Measurements from ENCODE around the gene CD81. TPM values are rescaled to one million over a fixed set of nuclear protein-coding genes. Genes with fewer than 3 reads are reported as not detected.
A peak's percentile ranks its signal among the peaks of the same experiment; 100 is the strongest.

Gene CD81
- total RNA-seq, 2 experiments from 2014 or later = 192 TPM

DNA sequence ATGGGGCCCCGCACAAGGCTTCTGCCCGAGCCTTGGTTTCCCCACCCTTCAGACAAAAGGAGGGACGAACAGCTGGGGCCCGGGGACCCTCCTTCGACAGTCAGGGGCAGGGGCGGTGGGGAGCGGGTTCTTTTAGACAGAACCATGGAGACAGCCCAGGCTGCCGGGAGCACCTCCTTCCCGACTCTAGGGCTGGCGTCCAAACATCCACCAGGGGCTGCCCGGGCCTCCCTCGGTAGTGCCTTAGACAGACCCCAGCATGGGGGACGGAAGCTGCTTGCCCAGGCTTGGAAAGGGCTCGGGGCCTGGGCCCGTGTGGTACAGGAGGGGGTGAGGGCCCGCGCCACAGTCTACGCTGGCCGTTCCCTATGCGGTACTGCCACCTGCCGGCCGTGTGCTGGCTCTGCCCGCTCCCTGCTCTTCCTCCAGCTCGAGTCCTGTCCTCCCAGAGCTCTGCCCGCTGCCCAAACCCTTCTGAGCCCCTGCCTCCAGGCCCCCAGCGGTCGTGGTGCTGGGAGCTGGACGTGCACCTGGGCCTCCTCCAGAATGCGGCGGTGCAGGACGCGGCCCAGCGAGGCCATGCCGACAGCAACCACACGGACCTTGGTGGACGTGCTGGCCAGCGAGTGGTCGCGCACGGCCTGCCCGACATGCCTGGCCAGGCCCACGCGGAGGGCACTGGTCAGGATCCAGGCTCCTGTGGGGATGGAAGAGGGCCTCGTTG is 43.6 kb downstream of the CD81 start:
- no peak overlapping the region for H3K4me3 Mint-ChIP-seq
- H3K36me3 Mint-ChIP-seq (ENCODE audit: low read depth) = no peaks in the 10 kb centered on the region
- no peak overlapping the region for H3K27ac Mint-ChIP-seq
- no peaks in the 10 kb centered on the region for H3K9me3 Mint-ChIP-seq
- H3K27me3 Mint-ChIP-seq = no peaks in the 10 kb centered on the region
- peak; percentile 70 for DNase-seq
- POLR2A ChIA-PET = interaction anchor here (1.3 to 4.0 kb wide), 4 partner anchors 16 to 115 kb away, joined by 3 to 21 read pairs (median 4); no protein-coding TSS in a partner anchor
- H3K4me1 Mint-ChIP-seq = peaks cover 1% of the 10 kb centered on the region
- CTCF ChIA-PET = interaction anchor here (0.5 to 5.3 kb wide), 25 partner anchors 13 to 622 kb away, joined by 3 to 201 read pairs (median 4); partner anchors contain the start of genes C11orf21, KCNQ1, TSPAN32 and TSSC4

DNA sequence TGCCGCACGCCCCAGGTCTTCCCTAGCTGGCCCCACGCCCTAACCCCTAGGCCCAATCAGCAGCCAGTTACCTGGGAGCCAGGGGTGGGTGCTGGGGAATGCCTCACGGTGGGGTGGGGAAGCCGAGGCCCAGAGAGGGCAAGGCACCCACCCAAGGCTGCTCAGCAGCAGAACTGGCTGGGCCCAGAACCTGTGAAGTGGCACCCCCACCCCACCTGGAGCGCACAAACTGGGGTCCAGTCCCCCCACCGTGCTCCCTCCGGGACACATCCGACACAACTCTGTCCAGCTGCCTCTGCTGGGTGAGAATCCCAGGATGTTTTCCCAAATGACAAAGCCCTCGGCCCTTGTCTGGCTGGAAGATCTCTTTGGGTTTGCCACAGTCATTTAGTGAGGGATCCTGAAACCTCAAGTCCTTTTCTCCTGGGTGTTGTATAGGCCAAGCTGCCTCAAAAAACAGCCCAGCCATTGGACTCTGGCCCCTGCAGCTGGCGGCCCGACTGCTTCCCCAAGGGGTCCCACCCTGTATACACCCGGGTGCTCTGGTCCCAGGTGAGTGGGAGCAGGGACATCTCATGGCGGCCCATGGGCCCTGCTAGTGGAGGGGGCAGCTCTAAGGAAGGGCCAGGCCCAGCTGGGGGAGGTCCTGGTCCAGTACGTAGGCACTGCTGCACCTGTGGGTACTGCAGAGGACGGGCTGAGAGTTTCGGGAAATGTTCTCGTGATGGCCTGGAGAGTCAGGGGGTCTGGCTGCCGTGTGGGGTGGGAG is 44.3 kb downstream of the CD81 start:
- Mint-ChIP-seq H3K36me3 (ENCODE audit: low read depth) (no peaks in the 10 kb centered on the region), H3K4me1 (peaks cover 1% of the 10 kb centered on the region), H3K4me3 (no peak overlapping the region), H3K9me3 (no peaks in the 10 kb centered on the region), H3K27ac (no peak overlapping the region), H3K27me3 (no peaks in the 10 kb centered on the region)
- no peak for DNase-seq
- CTCF ChIA-PET = interaction anchor here (0.5 to 5.3 kb wide), 20 partner anchors 18 to 622 kb away, joined by 3 to 201 read pairs (median 4); partner anchors contain the start of genes C11orf21, KCNQ1, TSPAN32 and TSSC4
- POLR2A ChIA-PET = interaction anchor here (0.7 to 4.0 kb wide), 3 partner anchors 16 to 235 kb away, joined by 3 to 21 read pairs (median 3); no protein-coding TSS in a partner anchor

DNA sequence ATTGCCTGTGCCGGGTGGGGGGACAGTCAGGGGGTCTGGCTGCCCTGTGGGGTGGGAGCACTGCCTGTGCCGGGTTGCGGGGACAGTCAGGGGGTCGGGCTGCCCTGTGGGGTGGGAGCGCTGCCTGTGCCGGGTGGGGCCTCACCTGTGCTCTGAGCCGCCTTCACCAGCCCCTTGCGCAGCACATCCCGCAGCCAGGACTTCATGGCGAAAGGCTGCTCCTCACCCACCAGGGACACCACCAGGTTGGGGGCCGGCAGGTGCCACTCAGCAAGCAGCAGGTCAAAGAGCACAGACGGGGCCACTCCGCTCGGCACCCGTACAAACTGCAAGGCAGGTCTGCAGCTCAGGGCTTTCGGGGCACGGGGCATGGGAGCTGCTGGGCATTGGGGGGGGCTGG is 44.9 kb downstream of the CD81 start:
- ChIA-PET CTCF (interaction anchor here (2.2 to 5.3 kb wide), 4 partner anchors 21 to 227 kb away, joined by 12 to 201 read pairs (median 24); partner anchors contain the start of genes C11orf21, TSPAN32 and TSSC4), POLR2A (interaction anchor here (0.7 to 4.0 kb wide), 2 partner anchors 116 to 235 kb away, joined by 3 to 21 read pairs; no protein-coding TSS in a partner anchor)
- peaks cover 1% of the 10 kb centered on the region for H3K4me1 Mint-ChIP-seq

DNA sequence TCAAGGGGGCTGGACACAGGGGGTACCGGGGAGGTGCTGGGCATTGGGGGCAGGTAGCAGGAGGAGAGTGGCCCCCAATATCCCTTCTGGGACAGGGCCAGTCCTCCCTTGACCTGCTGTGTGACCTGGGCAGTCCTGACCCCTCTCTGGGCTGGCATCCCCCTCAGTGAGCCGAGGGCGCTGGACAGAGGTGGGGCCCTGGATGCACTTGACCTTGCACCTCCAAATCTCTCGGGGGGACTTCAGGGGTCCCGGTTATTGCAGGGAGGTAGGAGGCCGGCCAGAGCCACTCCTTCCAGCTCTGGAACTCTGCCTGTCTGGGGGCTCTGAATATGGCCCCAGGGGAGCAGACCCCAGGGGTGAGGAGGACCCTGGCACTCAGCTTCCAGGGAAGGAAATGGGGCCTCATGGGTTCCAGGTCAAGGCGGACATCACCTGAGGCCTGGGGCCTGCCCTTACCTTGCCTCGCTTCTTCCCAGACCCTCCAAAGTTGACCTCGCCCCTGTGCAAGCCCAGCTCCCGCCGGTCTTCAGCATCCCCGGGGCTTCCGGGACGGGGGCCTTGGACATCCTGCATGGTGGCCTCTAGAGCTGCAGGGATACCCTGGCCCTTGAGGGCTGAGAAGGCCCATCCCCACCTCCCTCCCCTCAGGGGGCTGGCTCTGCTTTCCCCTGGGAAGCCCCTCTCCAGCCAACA is 45.5 kb downstream of the CD81 start:
- Mint-ChIP-seq H3K27ac (no peak overlapping the region), H3K36me3 (ENCODE audit: low read depth) (no peaks in the 10 kb centered on the region), H3K9me3 (no peaks in the 10 kb centered on the region), H3K4me1 (peaks cover 1% of the 10 kb centered on the region), H3K4me3 (no peak overlapping the region), H3K27me3 (no peaks in the 10 kb centered on the region)
- no peak for DNase-seq
- ChIA-PET CTCF (interaction anchor here (2.2 kb wide), 1 partner anchor 119 kb away, joined by 12 read pairs; no protein-coding TSS in a partner anchor), POLR2A (no interaction called here)

More for the DNA sequence above, 44.9 kb downstream of the CD81 start:
- no peak overlapping the region for H3K4me3 Mint-ChIP-seq
- DNase-seq = no peak
- no peaks in the 10 kb centered on the region for H3K9me3 Mint-ChIP-seq
- no peaks in the 10 kb centered on the region for H3K27me3 Mint-ChIP-seq
- no peaks in the 10 kb centered on the region for H3K36me3 Mint-ChIP-seq (ENCODE audit: low read depth)
- H3K27ac Mint-ChIP-seq = no peak overlapping the region

DNA sequence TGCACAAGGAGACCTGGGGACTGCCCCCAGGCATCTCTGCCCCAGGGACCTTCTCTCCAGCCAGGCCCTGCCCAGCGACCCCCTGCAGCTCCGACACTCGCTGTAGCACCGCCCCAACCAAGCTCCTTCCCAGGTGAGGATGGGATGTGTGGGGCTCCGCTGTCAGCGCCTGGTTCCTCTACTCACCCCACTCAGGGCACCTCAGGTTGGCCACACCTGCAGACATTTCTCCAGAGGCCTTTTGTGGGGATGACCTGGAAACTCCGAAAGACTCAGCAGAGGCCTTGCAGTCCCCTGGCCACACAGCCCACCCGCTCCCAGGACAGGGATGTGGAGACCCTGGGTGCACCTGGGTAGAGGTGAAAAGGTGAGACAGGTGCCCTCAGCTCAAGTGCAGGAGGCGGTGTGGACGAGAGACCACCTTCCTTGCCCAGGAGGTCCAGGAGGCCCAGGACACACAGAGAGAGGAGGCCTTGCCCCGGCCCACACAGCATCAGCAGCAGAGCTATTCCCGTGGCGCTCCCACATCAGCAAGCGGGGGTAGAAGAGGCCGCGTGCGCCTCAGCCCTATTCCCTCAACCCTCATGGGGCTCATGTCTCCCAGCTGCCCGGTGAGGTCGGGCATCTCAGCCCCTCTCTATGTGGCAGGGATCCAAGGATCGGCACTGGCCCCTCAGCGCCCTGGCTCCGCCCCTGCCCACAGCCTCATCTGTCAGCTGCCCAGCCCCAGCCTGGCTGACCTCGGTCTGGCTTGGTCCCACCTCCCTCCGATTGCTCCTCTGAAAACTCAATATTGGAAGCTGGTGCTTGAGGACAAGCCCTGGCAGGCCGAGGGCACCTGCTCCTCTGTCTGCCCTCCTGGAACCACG is 46.3 kb downstream of the CD81 start:
- Mint-ChIP-seq H3K27me3 (no peaks in the 10 kb centered on the region), H3K4me3 (no peak overlapping the region), H3K36me3 (ENCODE audit: low read depth) (no peaks in the 10 kb centered on the region), H3K27ac (no peak overlapping the region), H3K9me3 (no peaks in the 10 kb centered on the region), H3K4me1 (peaks cover 1% of the 10 kb centered on the region)
- no peak for DNase-seq
- POLR2A ChIA-PET = no interaction called here
- CTCF ChIA-PET = interaction anchor here (1.2 to 2.2 kb wide), 2 partner anchors 110 to 119 kb away, joined by 4 to 12 read pairs; no protein-coding TSS in a partner anchor

DNA sequence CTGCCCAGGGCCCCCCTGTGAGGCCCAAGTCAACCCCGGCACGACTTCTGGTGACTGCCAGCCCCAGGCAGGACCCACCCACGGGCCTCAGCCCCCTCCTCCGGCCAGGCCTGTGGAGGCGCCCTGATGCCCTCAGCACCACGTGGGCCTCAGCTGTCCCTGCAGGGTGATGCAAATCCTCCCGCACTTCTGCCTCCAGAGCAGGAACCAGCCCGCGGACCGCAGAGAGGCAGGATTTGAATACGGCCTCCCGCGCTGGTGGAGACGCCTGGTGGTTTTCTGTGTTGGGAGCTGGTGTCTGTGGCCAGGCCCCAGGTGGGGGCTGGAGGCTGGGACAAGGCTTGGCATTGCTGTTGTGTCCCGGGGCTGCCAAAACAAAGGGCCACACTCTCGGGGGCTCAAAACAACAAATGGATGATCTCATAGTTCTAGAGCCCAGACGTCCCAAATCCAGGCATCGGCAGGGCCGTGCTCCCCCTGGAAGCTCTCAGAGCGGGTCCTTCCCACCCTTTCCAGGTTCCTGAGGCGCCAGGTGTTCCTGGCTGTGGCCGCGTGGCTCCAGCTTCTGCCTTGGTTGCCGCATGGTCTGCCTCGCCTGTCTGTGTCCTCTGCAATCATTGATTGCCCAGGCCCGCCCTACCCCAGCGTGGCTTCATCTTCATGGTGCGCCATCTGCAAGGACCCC is 47.8 kb downstream of the CD81 start:
- Mint-ChIP-seq H3K9me3 (no peaks in the 10 kb centered on the region), H3K27ac (no peak overlapping the region), H3K27me3 (no peaks in the 10 kb centered on the region), H3K36me3 (ENCODE audit: low read depth) (no peaks in the 10 kb centered on the region), H3K4me3 (no peak overlapping the region), H3K4me1 (peaks cover 1% of the 10 kb centered on the region)
- no peak for DNase-seq
- CTCF ChIA-PET = no interaction called here
- POLR2A ChIA-PET = no interaction called here

DNA sequence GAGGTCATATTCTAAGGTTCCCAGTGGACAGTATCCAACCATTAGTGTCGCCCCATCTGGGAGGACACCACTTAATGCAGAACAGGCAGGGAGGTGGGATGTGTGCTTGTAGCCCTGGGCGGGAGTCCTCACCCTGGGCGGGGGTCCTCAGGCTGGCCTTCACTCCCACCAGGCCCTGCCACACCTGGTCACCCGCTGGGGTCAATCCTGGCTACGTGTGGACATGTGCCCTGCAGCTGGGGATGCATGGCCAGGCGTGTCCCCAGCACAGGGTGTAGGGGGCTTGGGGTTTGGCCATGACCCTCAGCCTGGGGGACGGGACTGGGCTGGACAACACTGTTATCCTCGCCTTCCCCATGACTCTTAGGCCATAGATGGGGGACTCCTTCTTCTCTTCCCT is 48.4 kb downstream of the CD81 start:
- POLR2A ChIA-PET = interaction anchor here (1.3 kb wide), 1 partner anchor 106 kb away, joined by 3 read pairs; no protein-coding TSS in a partner anchor
- no peaks in the 10 kb centered on the region for H3K36me3 Mint-ChIP-seq (ENCODE audit: low read depth)
- no peak overlapping the region for H3K27ac Mint-ChIP-seq

DNA sequence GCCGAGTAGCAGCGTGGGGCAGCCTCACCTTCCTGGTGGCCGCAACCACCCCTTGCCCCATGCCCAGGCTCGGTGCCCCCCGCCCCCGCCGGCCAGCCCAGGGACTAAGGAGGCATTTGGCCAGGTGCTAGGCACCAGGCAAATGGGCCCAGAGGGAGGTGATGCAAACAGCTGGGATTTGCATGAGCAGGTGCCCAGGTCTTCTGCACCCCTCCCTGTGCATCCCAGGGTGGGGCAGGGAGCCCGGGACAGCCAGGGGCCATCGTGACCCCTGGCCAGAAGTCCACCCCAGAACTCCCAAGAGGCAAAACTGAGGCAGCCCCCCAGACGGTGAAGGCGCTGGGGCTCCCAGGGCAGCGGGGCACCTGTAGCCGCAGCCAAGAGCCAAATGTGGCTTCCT is 49.1 kb downstream of the CD81 start:
- ChIA-PET CTCF (interaction anchor here (0.7 to 1.4 kb wide), 3 partner anchors 9 to 106 kb away, joined by 3 to 6 read pairs (median 3); no protein-coding TSS in a partner anchor), POLR2A (interaction anchor here (1.3 kb wide), 1 partner anchor 105 kb away, joined by 3 read pairs; no protein-coding TSS in a partner anchor)
- Mint-ChIP-seq H3K9me3 (no peaks in the 10 kb centered on the region), H3K4me1 (no peaks in the 10 kb centered on the region), H3K36me3 (ENCODE audit: low read depth) (no peaks in the 10 kb centered on the region), H3K27ac (no peak overlapping the region), H3K27me3 (no peaks in the 10 kb centered on the region), H3K4me3 (no peak overlapping the region)
- DNase-seq = no peak

More for the DNA sequence above, 48.4 kb downstream of the CD81 start:
- H3K9me3 Mint-ChIP-seq = no peaks in the 10 kb centered on the region
- CTCF ChIA-PET = interaction anchor here (0.7 to 1.4 kb wide), 2 partner anchors 105 to 106 kb away, joined by 3 to 6 read pairs; no protein-coding TSS in a partner anchor
- H3K4me1 Mint-ChIP-seq = peaks cover 1% of the 10 kb centered on the region
- no peak for DNase-seq
- H3K27me3 Mint-ChIP-seq = no peaks in the 10 kb centered on the region
- H3K4me3 Mint-ChIP-seq = no peak overlapping the region

DNA sequence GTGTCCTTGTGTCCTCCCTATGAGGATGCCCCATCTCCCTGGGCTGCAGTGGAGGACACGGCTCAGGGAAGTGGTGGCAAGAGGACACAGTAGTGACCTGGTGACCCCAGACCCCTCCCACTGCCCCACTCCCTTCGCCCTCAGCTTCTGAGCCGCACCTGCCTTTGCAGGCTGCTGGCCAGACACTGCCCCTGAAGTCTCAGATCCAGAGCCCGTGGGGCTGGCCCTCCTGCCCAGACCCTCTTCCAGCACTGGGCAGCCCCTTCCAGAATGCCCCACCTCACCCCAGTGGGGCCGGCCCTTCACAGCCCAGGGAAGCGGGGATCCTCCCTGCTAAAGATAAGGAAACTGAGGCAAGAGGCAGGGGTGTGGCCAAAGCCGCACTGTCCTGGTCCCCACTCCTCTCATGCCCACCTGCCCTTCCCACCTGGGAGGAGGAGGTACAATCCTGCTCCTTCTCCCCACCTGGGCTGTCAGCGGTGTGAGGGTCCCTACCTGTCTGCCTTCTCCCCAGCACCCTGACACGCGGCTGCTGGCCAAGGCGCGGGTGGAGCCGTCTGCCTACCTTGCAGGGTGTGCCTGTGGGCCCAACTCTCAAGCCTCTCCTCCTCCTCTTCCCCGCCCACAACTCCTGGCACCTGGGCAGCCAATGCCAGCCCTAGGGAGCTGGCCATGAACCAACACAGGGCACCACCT is 49.9 kb downstream of the CD81 start:
- CTCF ChIA-PET = interaction anchor here (0.8 to 1.4 kb wide), 5 partner anchors 10 to 461 kb away, joined by 3 to 33 read pairs (median 4); no protein-coding TSS in a partner anchor
- Mint-ChIP-seq H3K4me3 (no peak overlapping the region), H3K4me1 (no peaks in the 10 kb centered on the region), H3K27me3 (no peaks in the 10 kb centered on the region), H3K27ac (no peak overlapping the region), H3K9me3 (no peaks in the 10 kb centered on the region), H3K36me3 (ENCODE audit: low read depth) (no peaks in the 10 kb centered on the region)
- POLR2A ChIA-PET = interaction anchor here (0.7 to 1.1 kb wide), 3 partner anchors 105 to 466 kb away, joined by 3 read pairs; no protein-coding TSS in a partner anchor
- no peak for DNase-seq

DNA sequence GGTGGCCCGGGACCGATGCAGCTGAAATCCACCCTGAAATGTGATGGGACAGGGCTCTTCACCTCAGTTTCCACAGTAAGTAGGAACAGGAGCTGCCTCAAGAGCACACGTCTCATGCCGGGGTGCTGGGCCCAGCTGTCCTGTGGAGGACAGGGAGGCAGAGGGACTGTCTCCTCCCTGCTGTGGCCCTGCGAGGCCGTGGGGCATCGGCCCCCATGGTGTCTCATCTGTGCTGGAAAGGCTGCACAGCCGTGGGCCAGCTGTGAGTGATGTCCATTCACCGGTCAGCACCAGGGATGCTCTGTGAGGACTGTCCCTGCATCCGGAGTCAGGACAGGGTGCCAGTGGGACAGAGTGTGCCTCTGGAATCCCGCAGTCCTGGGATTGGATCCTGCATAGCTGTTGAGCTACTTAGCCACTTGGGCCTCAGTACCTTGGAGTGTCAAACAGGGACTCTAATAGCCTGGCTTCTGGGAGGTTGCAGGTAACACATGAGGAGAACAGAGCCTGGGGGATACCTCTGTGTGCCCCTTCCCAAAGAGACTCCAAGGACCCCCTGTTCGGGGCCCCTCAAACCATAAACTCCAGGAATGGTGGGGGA is 50.7 kb downstream of the CD81 start:
- Mint-ChIP-seq H3K4me1 (no peaks in the 10 kb centered on the region), H3K36me3 (ENCODE audit: low read depth) (no peaks in the 10 kb centered on the region), H3K27me3 (no peaks in the 10 kb centered on the region), H3K9me3 (no peaks in the 10 kb centered on the region), H3K27ac (no peak overlapping the region), H3K4me3 (no peak overlapping the region)
- DNase-seq = no peak
- CTCF ChIA-PET = interaction anchor here (0.7 to 1.4 kb wide), 4 partner anchors 40 to 460 kb away, joined by 3 to 33 read pairs (median 4); no protein-coding TSS in a partner anchor
- POLR2A ChIA-PET = interaction anchor here (0.7 to 1.1 kb wide), 3 partner anchors 104 to 465 kb away, joined by 3 read pairs; no protein-coding TSS in a partner anchor
